A673 (cell line): ENCODE data around the gene PER2.

ENCODE experiments used
- EZH2 ChIP-seq: fragments of 200-600 bp; sonication (generic); IDR thresholded peaks from 2 replicates; pipeline ENCODE4 v1.6.1; 2017; ENCODE audit warnings: borderline replicate concordance, low read depth, mild to moderate bottlenecking, mixed read lengths, antibody characterized with exemption, low read length; ENCODE audit not compliant: poor library complexity, severe bottlenecking
- TF ChIP-seq, protein P1 (sequence below): fragments of 300-800, 200-600 bp; sonication (generic); conservative IDR thresholded peaks from 2 replicates; pipeline ENCODE4 v1.5.1; 2017; ENCODE audit warnings: low read depth, mild to moderate bottlenecking, antibody characterized with exemption, low read length, moderate library complexity, mixed read lengths

- TF ChIP-seq, protein P1, sequence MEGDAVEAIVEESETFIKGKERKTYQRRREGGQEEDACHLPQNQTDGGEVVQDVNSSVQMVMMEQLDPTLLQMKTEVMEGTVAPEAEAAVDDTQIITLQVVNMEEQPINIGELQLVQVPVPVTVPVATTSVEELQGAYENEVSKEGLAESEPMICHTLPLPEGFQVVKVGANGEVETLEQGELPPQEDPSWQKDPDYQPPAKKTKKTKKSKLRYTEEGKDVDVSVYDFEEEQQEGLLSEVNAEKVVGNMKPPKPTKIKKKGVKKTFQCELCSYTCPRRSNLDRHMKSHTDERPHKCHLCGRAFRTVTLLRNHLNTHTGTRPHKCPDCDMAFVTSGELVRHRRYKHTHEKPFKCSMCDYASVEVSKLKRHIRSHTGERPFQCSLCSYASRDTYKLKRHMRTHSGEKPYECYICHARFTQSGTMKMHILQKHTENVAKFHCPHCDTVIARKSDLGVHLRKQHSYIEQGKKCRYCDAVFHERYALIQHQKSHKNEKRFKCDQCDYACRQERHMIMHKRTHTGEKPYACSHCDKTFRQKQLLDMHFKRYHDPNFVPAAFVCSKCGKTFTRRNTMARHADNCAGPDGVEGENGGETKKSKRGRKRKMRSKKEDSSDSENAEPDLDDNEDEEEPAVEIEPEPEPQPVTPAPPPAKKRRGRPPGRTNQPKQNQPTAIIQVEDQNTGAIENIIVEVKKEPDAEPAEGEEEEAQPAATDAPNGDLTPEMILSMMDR, result no peak
- no peak for TF ChIP-seq EZH2
These were observed 67.4 kb downstream of the PER2 start for GRCh38 chr2:238220892-238221521.
